Measurements from ENCODE around the gene MKX. TPM values are rescaled to one million over a fixed set of nuclear protein-coding genes. Genes with fewer than 3 reads are reported as not detected.

Gene MKX
- total RNA-seq, 1 donor from 2014 or later, result 0.42 TPM

- DNase-seq, result no peak
- H3K4me3 Mint-ChIP-seq (ENCODE audit: unreplicated experiment), result peak overlapping the region; percentile 74
- peaks cover 27% of the 10 kb centered on the region for H3K4me1 Mint-ChIP-seq (ENCODE audit: low read depth, unreplicated experiment)
- no peaks in the 10 kb centered on the region for H3K36me3 Mint-ChIP-seq (ENCODE audit: unreplicated experiment)
- peaks cover 10% of the 10 kb centered on the region for H3K27me3 Mint-ChIP-seq (ENCODE audit: unreplicated experiment)
- H3K9me3 Mint-ChIP-seq (ENCODE audit: unreplicated experiment), result peaks cover 11% of the 10 kb centered on the region
- H3K27ac Mint-ChIP-seq (ENCODE audit: unreplicated experiment), result peak overlapping the region; percentile 96
- TF ChIP-seq, protein P1, sequence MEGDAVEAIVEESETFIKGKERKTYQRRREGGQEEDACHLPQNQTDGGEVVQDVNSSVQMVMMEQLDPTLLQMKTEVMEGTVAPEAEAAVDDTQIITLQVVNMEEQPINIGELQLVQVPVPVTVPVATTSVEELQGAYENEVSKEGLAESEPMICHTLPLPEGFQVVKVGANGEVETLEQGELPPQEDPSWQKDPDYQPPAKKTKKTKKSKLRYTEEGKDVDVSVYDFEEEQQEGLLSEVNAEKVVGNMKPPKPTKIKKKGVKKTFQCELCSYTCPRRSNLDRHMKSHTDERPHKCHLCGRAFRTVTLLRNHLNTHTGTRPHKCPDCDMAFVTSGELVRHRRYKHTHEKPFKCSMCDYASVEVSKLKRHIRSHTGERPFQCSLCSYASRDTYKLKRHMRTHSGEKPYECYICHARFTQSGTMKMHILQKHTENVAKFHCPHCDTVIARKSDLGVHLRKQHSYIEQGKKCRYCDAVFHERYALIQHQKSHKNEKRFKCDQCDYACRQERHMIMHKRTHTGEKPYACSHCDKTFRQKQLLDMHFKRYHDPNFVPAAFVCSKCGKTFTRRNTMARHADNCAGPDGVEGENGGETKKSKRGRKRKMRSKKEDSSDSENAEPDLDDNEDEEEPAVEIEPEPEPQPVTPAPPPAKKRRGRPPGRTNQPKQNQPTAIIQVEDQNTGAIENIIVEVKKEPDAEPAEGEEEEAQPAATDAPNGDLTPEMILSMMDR (IDR thresholded peaks at IDR 0.05; ENCODE audit: partially characterized antibody, unreplicated experiment), result no peak
Observed at GRCh38 chr10:27624941-27625340, 120.7 kb downstream of the MKX start.

Other genes with a start within 250 kb of the MKX start
- gene RAB18, start 241.5 kb downstream of the MKX start, total RNA-seq (ENCODE audit: unreplicated experiment), result 166 TPM

Measured in glutamatergic neuron (in vitro differentiated cells).